ENCODE results near the gene THBD.
"Not testable (repeated sequence)": the region's sequence is repeated elsewhere in the genome, so short reads cannot be mapped to it uniquely, and the experiment has no call there.

THBD gene

GRCh38 chr20:23033918-23034317, 15.6 kb downstream of the THBD start:
- no peak for DNase-seq

GRCh38 chr20:23032750-23033078, 16.8 kb downstream of the THBD start:
- DNase-seq = no peak

- DNase-seq = no peak
Measured at GRCh38 chr20:23032056-23032749, 17.3 kb downstream of the THBD start.

DNA sequence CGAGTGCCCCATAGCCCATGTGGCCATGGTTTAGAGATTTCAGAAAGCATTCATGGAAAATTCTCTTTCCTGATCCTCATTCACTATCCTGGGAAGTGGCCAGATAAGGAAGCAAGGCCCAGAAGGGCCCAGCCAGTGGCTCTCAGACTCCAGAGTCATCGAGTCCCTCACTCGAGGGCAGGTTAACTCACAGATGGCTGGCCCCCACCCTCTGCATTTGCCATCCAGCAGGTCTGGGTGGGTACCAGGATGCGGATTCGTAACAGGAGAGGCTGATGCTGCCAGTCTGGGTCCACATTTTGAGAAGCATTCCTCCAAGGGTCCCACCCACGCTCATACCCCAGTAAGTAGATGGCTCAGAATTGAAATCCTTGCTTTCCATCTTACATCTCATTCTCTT, 18.1 kb downstream of the THBD start:
- DNase-seq = no peak

GRCh38 chr20:23029324-23029723, 20.1 kb downstream of the THBD start:
- no peak for DNase-seq

- no peak for DNase-seq
Measured at GRCh38 chr20:23028392-23028791, 21.1 kb downstream of the THBD start.

GRCh38 chr20:23027721-23028120, 21.8 kb downstream of the THBD start:
- DNase-seq = no peak

DNA sequence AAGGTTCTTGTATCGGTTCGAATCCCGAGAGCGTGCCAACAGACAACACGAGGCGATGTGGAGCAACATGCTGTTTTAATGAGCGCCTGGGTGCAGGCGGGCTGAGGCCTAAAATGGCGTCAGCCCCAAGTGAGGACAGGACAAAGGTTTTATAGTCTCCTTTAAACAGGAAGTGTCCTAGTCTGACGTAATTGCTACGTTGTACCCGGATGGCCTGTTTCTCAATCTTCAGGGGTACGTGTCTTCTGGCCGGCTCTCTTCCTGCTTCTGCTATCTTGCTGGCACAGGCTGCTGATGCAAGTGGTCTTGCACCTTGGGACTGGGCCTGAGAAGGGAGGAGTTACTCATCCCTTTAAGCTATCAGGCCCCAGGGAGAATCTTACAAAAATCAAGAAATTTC, 24.0 kb downstream of the THBD start:
- DNase-seq = not testable (repeated sequence)

DNA sequence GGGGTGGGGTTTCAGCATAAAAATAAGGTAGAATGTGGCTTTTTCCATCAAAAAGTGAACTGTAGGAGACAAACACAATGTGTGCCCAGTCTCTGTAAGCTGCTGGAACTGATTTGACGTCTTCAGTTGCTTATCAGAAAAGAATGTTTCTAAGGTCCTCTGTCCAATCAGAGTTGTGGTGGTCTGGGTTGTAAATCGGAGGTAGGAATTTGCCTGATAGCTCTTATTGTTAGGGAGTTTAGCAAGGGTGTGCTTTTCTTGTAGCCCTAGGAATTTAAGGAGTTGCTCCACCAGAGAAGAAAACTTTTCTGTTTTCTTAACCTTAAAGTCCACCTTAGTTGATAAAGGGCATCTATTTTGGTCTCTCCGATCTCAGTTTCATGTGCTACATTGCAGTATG, 24.8 kb downstream of the THBD start:
- no peak for DNase-seq

DNA sequence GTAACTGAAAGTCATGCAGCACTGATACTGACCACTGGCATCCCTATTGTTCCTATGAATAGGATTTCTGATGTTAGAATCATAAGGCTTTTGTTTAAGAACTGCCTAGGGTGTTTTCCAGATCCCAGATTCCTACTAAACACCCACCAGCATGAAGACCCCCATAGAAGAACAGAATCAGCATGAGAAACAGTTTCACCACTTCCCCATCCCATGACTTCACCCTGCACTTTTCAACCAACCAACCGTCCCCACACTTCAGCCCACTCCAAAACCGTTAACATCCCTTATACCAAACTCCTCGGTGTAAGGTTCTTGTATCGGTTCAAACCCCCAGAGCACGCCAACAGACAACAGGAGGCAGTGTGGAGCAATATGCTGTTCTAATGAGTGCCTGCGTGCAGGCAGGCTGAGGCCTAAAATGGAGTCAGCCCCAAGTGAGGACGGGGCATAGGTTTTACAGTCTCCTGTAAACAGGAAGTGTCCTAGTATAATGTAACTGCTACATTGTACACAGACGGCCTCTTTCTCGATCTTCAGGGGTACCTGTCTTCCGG, 25.8 kb downstream of the THBD start:
- no peak for DNase-seq

- no peak for DNase-seq
Measured at GRCh38 chr20:23022849-23023248, 26.6 kb downstream of the THBD start.

GRCh38 chr20:23021951-23022350, 27.5 kb downstream of the THBD start:
- DNase-seq = no peak

DNA sequence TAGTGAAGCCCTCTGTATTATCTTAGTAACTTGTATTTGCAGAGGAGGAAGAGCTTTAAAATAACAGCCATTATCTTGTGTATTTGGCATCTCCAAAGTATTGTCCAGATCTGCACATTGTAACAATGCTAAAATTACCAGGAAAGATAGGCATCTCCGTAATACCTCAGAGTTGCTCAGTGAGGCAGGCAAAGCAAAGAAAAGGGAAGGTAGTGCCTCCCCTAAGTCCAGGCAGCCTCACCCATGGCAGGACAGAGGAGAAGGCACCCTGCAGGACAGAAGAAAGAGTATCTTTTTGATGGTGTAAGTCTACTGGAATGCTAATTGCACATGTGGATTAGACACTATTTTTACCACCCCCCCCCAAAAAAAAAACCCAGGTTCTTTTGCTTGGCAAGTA, 27.9 kb downstream of the THBD start:
- DNase-seq = no peak

- no peak for DNase-seq
Measured at GRCh38 chr20:23020230-23021018, 29.0 kb downstream of the THBD start.

DNA sequence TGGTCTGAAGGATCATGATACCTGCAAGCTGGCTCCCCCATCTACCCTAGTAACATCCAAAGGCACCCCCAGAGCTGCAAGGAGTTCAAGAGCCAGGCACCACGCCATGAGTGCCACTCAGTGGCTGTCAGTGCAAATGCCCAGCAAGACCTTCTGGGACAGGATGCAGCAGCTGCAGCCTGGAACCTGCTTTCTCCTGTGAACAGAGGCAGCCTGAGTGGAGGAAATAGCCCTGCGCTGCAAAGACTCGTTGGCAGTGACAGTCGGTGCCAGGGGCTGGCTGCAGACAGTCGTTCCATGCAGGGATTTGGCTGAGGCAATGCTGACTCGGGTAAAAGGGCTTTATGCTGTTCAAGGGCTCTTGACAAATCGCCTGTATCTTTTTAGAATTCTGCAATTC, 30.1 kb downstream of the THBD start:
- no peak for DNase-seq

DNA sequence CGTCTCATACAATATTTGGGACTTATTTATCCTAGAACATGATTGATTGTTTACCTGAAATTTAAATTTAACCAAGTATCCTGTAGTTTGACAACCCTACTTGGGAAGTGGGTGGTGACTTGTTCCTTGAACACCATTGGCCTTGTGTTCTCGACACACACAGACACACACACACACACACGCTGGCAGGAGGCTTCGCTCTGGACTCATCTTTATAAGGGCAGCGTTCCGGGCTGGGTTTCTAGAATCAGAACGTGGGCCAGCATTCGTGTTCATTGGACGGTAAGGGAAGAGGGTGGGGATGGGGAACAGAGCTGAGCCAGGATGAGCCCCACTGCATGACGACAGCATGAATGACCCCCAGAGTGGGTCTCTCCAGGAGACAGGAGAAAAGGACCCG, 30.5 kb downstream of the THBD start:
- DNase-seq = no peak

GRCh38 chr20:23018432-23018831, 31.0 kb downstream of the THBD start:
- DNase-seq = no peak

GRCh38 chr20:23017516-23017915, 32.0 kb downstream of the THBD start:
- DNase-seq = no peak

GRCh38 chr20:23013429-23013828, 36.0 kb downstream of the THBD start:
- DNase-seq = no peak

DNA sequence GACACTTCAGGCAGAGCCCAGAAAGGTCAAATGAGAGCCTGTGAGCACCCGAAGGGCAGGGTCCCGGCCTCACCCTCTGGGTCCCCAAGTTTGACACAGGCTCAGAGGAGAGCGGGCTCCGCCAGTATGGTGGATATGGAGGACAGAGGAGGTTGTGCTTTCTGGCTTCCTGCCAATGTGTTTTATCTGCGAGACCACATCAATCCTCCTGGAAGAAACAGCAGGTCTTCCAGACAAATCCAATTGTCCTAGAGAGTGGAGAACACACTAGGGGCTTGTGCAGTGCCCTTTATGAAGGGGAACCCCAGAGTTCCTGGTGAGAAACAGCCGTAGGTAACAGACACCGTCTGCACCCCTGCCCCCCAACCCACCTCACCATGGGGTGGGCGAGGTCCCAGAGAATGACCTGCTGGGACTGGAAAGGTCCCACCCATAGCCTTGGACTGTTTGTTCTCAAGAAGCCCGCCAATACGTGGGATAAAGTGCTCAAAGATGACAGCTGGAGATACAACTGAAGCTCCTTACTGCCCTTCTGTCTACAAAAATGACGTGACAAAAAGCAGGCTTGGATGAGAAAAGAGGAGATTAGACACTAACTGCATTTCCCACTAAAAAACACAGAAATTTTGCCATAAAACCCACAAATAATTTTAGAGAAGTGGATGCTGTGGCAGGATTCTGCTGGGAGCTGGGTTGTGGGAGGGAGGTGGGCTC, 38.3 kb downstream of the THBD start:
- DNase-seq = no peak

GRCh38 chr20:23010096-23010495, 39.4 kb downstream of the THBD start:
- DNase-seq = no peak

DNA sequence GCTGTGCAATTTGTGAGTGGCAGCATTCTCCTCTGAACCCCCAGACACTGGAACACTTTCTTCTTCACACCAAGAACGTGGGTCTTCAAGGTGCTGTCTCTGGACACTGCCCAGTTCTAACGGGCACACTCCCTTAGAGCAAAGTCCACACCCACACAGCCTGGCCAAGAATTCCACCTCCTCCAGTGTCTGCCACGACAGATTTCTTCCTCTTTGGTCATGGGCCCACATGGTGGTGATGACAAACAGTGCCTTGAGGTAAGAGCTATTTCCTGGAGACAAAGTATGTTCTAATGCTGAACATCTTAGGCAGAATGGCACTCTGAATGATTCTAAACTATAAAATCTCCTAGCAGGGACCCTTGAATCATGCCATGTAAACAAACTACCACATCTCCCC, 39.8 kb downstream of the THBD start:
- DNase-seq = no peak

DNA sequence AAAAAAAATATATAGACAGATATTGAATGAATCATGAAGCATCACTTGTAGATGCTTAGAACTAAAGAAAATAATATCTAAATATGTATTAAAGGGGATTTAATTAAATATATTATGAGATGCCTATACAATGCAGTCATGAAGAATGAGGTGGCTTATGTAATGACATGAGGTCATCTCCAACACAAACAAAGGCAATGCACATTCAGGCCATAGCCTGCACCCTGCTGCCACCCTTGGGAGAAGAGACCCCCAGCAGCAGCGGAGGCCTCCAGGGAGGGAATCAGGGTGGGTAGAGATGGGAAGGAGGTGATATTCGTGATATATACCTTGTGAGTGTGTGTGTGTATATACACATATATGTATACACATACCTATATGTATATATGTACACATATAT, 40.8 kb downstream of the THBD start:
- no peak for DNase-seq
